Muscle layer of colon (tissue), 2 donors: ENCODE results near the gene CHST12.

Source experiments
- H3K27ac ChIP-seq: one replicate; pipeline ENCODE4 v1.7.0; 2013; ENCODE audit warnings: low read depth, mild to moderate bottlenecking, low read length, moderate library complexity
- H3K27me3 ChIP-seq, 2 donors: one replicate each; pipeline ENCODE4 v1.7.0; 2013; ENCODE audit warnings: low read length in 2 of 2, mild to moderate bottlenecking in 2 of 2; ENCODE audit not compliant: insufficient read depth in 2 of 2, control insufficient read depth in 1 of 2
- H3K36me3 ChIP-seq: one replicate; pipeline ENCODE4 v1.7.0; 2013; ENCODE audit warnings: mild to moderate bottlenecking, low read length; ENCODE audit not compliant: insufficient read depth
- H3K4me1 ChIP-seq: one replicate; pipeline ENCODE4 v1.7.0; 2013; ENCODE audit warnings: mild to moderate bottlenecking, low read length; ENCODE audit not compliant: insufficient read depth
- H3K4me3 ChIP-seq, 2 donors: one replicate each; pipeline ENCODE4 v1.7.0; 2013; ENCODE audit warnings: low read length in 2 of 2, low read depth in 1 of 2, mild to moderate bottlenecking in 1 of 2, moderate library complexity in 1 of 2
- H3K9ac ChIP-seq: one replicate; pipeline ENCODE4 v1.7.0; 2013; ENCODE audit warnings: low read length
- H3K9me3 ChIP-seq: one replicate; pipeline ENCODE4 v1.7.0; 2013; ENCODE audit warnings: mild to moderate bottlenecking, low read length
- donor health status: abdominal sarcoma.
- donor health status: Adenocarcinoma of cecum.

The CHST12 gene

DNA sequence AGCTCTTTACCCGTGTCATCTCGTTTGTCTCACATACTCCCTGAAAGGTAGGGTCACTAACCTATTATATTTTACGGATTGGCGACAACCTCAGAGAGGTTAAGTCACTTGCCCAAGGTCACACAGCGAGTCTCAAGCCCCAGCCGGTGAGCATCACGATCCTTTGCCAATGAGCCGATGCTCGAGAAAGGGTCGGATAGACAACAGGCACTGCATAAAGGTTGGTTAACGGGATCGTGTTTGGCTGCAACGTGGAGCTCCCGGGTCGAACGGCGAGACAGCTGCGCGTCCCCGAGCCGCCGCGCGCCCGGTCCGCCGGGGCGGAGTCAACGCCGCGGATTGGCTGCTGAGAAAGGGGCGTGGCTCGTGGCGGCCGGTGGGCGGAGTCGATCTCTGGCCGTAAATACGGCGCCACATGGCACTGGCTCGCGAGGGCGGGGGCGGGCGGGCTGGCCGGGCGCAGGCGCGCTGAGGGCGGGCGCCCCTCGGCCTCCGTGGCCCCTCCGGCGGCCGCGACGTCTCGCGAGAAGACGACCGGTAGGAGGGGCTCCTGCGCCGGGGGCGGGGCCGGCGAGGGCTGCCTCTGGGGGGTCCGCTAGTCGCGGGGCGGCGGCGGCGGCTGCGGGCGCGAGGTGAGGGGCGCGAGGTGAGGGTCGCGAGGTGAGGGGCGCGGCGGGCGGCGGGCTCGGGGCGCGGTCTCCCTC lies at the start of gene CHST12:
Gene CHST12 (plus strand): TSS at position 598 of the 704 bp plus-strand sequence. CDS start 29,029 bp downstream, outside the sequence.
- H3K27ac ChIP-seq, result peak within 1 kb of the TSS; percentile 70

DNA sequence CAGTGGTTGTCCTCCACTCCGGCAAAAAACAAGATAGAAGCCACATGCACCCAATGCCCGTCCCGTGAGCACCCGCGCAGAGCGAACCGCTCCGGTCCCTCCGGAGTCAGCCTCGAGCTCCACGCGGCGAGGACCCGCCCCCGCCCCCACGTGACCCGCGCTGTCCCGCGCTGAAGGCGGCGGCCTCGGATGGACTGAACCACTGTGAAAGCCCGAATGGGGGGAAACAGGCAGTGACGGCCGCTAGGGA lies 49.5 kb upstream of the CHST12 start:
- Histone ChIP-seq H3K9ac (peak overlapping the region; percentile 57), H3K9me3 (no peaks in the 10 kb centered on the region), H3K27me3 (no peaks in the 10 kb centered on the region), H3K27ac (peak overlapping the region; percentile 92), H3K4me1 (peaks cover 30% of the 10 kb centered on the region), H3K4me3 (peak overlapping the region; percentile 40 to 66), H3K36me3 (no peaks in the 10 kb centered on the region)

More for the DNA sequence above, at the start of gene CHST12:
- Histone ChIP-seq H3K4me3 (peak within 1 kb of the TSS; percentile 61 to 83), H3K36me3 (no peaks in the 10 kb centered on the region), H3K9ac (no peak within 1 kb of the TSS), H3K4me1 (peaks cover 25% of the 10 kb centered on the region), H3K27me3 (no peaks in the 10 kb centered on the region), H3K9me3 (no peaks in the 10 kb centered on the region)

- H3K9ac ChIP-seq, result peak within 1 kb of the TSS; percentile 57
- no peaks in the 10 kb centered on the region for H3K9me3 ChIP-seq
- no peaks in the 10 kb centered on the region for H3K36me3 ChIP-seq
- H3K27ac ChIP-seq, result peak within 1 kb of the TSS; percentile 92
- H3K27me3 ChIP-seq, result no peaks in the 10 kb centered on the region
- peaks cover 35% of the 10 kb centered on the region for H3K4me1 ChIP-seq
- peak within 1 kb of the TSS; percentile 84 to 86 for H3K4me3 ChIP-seq
These were observed 49.0 kb upstream of the CHST12 start, which contains the start of gene EIF3B for GRCh38 chr7:2354186-2354938. EIF3B (plus strand) TSS chr7:2354827; CDS start chr7:2354922, 95 bp downstream.

- peaks cover 36% of the 10 kb centered on the region for H3K4me1 ChIP-seq
- no peaks in the 10 kb centered on the region for H3K9me3 ChIP-seq
- peak overlapping the region; percentile 84 to 86 for H3K4me3 ChIP-seq
- H3K27me3 ChIP-seq, result no peaks in the 10 kb centered on the region
- no peaks in the 10 kb centered on the region for H3K36me3 ChIP-seq
- peak overlapping the region; percentile 92 for H3K27ac ChIP-seq
- peak overlapping the region; percentile 43 for H3K9ac ChIP-seq
These were observed 48.3 kb upstream of the CHST12 start for GRCh38 chr7:2354939-2355704.

GRCh38 chr7:2355705-2356008 lies 47.8 kb upstream of the CHST12 start:
- peaks cover 36% of the 10 kb centered on the region for H3K4me1 ChIP-seq
- peak overlapping the region; percentile 84 to 86 for H3K4me3 ChIP-seq
- no peaks in the 10 kb centered on the region for H3K9me3 ChIP-seq
- H3K27ac ChIP-seq, result peak overlapping the region; percentile 72
- peaks cover under 1% of the 10 kb centered on the region for H3K36me3 ChIP-seq
- H3K27me3 ChIP-seq, result no peaks in the 10 kb centered on the region
- H3K9ac ChIP-seq, result peak overlapping the region; percentile 43

GRCh38 chr7:2357165-2357564 lies 46.2 kb upstream of the CHST12 start:
- no peak overlapping the region for H3K4me3 ChIP-seq
- H3K4me1 ChIP-seq, result peaks cover 36% of the 10 kb centered on the region
- H3K36me3 ChIP-seq, result peaks cover 5% of the 10 kb centered on the region
- H3K9me3 ChIP-seq, result no peaks in the 10 kb centered on the region
- no peaks in the 10 kb centered on the region for H3K27me3 ChIP-seq
- H3K9ac ChIP-seq, result no peak overlapping the region
- no peak overlapping the region for H3K27ac ChIP-seq

- Histone ChIP-seq H3K4me1 (peaks cover 36% of the 10 kb centered on the region), H3K9me3 (no peaks in the 10 kb centered on the region), H3K27me3 (no peaks in the 10 kb centered on the region), H3K27ac (no peak overlapping the region), H3K4me3 (no peak overlapping the region), H3K36me3 (peaks cover 9% of the 10 kb centered on the region), H3K9ac (no peak overlapping the region)
These were observed 45.8 kb upstream of the CHST12 start for GRCh38 chr7:2357571-2357970.

DNA sequence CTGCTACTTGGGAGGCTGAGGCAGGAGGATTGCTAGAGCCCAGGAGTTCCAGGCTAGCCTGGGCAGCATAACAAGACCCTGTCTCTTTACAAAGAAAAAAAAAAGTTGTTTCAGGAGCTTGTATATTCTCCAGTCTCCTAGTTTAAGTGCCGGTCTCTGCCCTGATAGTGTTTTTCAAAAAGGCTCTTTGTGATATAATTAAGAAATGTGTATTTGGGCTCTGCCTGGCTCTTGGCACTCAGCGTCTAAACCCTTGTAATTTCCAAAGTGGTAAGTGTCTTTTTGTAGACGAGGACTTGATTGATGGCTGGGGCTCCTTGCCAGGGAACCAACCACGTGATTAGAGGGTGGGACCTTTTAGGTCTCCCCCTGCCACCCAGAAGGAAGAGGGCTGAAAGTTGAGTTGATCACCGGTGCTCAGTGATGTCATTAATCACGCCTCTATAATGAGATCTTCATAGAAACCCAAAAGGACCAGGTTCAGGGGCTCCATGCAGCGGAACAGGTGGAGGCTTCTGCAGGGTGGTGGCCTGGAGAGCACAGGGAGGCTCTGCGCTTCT lies 44.4 kb upstream of the CHST12 start:
- H3K27me3 ChIP-seq, result no peaks in the 10 kb centered on the region
- no peak overlapping the region for H3K27ac ChIP-seq
- H3K9me3 ChIP-seq, result no peaks in the 10 kb centered on the region
- peaks cover 23% of the 10 kb centered on the region for H3K36me3 ChIP-seq
- H3K4me1 ChIP-seq, result peaks cover 30% of the 10 kb centered on the region
- H3K4me3 ChIP-seq, result no peak overlapping the region
- H3K9ac ChIP-seq, result no peak overlapping the region

- Histone ChIP-seq H3K9ac (no peak overlapping the region), H3K36me3 (peaks cover 28% of the 10 kb centered on the region), H3K4me1 (peaks cover 30% of the 10 kb centered on the region)
These were observed 43.8 kb upstream of the CHST12 start for GRCh38 chr7:2359610-2360009.

GRCh38 chr7:2360796-2361195 lies 42.6 kb upstream of the CHST12 start:
- no peak overlapping the region for H3K4me3 ChIP-seq
- H3K9me3 ChIP-seq, result no peaks in the 10 kb centered on the region
- H3K27ac ChIP-seq, result no peak overlapping the region
- H3K27me3 ChIP-seq, result no peaks in the 10 kb centered on the region
- peaks cover 27% of the 10 kb centered on the region for H3K4me1 ChIP-seq
- no peak overlapping the region for H3K9ac ChIP-seq
- H3K36me3 ChIP-seq, result peaks cover 38% of the 10 kb centered on the region

More at GRCh38 chr7:2359610-2360009, 43.8 kb upstream of the CHST12 start:
- Histone ChIP-seq H3K4me3 (no peak overlapping the region), H3K27me3 (no peaks in the 10 kb centered on the region), H3K27ac (no peak overlapping the region), H3K9me3 (no peaks in the 10 kb centered on the region)

DNA sequence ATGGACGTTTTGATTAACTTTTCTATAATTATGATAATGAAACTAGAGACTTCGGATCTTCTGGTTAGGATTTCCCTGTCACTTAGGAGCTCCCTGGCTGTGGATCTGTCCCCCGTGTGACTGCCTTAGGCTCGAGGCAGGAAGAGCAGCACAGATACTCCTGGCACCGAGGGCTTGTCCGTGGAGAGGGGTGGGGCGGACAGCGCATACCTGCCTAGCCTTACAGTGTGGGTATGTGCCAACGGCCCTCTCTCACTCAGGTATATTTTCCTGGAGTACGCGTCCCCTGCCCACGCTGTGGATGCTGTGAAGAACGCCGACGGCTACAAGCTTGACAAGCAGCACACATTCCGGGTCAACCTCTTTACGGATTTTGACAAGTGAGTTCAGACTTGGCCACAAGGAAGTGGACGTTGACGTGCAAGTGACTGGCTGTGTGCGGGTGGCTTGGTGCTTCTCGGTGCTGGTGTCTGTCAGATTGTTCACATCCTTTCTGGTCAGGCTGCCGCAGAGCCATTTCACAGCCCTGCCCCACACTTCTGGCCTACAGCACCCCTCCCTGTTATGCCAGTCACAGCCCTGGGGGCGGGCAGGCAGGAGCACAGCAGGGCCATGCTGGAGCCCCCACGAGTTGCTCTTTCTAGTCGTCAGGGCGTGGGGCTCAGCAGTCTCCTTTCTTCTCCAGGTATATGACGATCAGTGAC lies 40.9 kb upstream of the CHST12 start:
- H3K4me1 ChIP-seq, result peaks cover 10% of the 10 kb centered on the region
- H3K27ac ChIP-seq, result no peak overlapping the region
- no peaks in the 10 kb centered on the region for H3K27me3 ChIP-seq
- no peaks in the 10 kb centered on the region for H3K9me3 ChIP-seq
- H3K36me3 ChIP-seq, result peaks cover 54% of the 10 kb centered on the region
- no peak overlapping the region for H3K9ac ChIP-seq
- no peak overlapping the region for H3K4me3 ChIP-seq
